Tibial nerve (tissue), 4 donors: ENCODE data around the gene PPA2.

Experiments used
- EP300 ChIP-seq, 2 donors: sonication (generic); formaldehyde crosslinking; IDR thresholded peaks; one replicate each; pipeline ENCODE4 v1.6.1; 2017; ENCODE audit warnings: antibody characterized with exemption in 2 of 2, mild to moderate bottlenecking in 1 of 2
- POLR2A ChIP-seq, 2 donors: fragments of 450-650 bp; IDR thresholded peaks; one replicate each; pipeline ENCODE4 v1.6.1; 2017; ENCODE audit warnings: antibody characterized with exemption in 2 of 2, mild to moderate bottlenecking in 2 of 2, moderate library complexity in 2 of 2
- TF ChIP-seq, protein P1 (sequence below), 5 experiments: fragments of 200-600 bp in 3 of 5; fragments of 450-650 bp in 2 of 5; sonication (generic) in 3 of 5; IDR thresholded peaks; one replicate each; pipeline ENCODE4 v1.5.1; 2016 to 2019; ENCODE audit warnings: antibody characterized with exemption in 5 of 5, mild to moderate bottlenecking in 3 of 5, moderate library complexity in 2 of 5

DNA sequence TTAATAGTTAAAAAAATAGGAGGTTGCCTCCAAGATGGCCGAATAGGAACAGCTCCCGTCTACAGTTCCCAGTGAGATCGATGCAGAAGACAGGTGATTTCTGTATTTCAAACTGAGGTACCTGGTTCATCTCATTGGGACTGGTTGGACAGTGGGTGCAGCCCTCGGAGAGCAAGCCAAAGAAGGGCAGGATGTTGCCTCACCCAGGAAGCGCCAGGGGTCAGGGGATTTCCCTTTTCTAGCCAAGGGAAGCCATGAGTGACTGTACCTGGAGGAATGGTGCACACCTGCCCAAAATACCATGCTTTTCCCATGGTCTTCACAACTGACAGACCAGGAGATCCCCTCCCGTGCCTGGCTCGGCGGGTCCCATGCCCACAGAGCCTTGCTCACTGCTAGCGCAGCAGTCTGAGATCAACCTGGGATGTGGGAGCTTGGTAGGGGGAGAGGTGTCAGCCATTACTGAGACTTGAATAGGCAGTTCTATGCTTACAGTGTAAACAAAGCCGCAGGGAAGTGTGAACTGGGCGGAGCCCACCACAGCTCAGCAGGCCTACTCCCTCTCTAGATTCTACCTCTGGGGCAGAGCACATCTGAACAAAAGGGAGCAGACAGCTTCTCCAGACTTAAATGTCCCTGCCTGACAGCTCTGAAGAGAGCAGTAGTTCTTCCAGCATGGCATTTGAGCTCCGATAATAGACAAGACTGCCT is 47.5 kb downstream of the PPA2 start:
- TF ChIP-seq, protein P1, sequence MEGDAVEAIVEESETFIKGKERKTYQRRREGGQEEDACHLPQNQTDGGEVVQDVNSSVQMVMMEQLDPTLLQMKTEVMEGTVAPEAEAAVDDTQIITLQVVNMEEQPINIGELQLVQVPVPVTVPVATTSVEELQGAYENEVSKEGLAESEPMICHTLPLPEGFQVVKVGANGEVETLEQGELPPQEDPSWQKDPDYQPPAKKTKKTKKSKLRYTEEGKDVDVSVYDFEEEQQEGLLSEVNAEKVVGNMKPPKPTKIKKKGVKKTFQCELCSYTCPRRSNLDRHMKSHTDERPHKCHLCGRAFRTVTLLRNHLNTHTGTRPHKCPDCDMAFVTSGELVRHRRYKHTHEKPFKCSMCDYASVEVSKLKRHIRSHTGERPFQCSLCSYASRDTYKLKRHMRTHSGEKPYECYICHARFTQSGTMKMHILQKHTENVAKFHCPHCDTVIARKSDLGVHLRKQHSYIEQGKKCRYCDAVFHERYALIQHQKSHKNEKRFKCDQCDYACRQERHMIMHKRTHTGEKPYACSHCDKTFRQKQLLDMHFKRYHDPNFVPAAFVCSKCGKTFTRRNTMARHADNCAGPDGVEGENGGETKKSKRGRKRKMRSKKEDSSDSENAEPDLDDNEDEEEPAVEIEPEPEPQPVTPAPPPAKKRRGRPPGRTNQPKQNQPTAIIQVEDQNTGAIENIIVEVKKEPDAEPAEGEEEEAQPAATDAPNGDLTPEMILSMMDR (IDR thresholded peaks at IDR 0.05), result no peak
- TF ChIP-seq POLR2A (IDR thresholded peaks at IDR 0.05) (no peak), EP300 (IDR thresholded peaks at IDR 0.05) (no peak)
